Medulla oblongata (tissue), 1 donor: ENCODE results near the gene BYSL.

Source experiments
- DNase-seq: peaks from one replicate; pipeline ENCODE4 v3.0.0-alpha.2; 2015; ENCODE audit errors: extremely low spot score

BYSL gene

DNA sequence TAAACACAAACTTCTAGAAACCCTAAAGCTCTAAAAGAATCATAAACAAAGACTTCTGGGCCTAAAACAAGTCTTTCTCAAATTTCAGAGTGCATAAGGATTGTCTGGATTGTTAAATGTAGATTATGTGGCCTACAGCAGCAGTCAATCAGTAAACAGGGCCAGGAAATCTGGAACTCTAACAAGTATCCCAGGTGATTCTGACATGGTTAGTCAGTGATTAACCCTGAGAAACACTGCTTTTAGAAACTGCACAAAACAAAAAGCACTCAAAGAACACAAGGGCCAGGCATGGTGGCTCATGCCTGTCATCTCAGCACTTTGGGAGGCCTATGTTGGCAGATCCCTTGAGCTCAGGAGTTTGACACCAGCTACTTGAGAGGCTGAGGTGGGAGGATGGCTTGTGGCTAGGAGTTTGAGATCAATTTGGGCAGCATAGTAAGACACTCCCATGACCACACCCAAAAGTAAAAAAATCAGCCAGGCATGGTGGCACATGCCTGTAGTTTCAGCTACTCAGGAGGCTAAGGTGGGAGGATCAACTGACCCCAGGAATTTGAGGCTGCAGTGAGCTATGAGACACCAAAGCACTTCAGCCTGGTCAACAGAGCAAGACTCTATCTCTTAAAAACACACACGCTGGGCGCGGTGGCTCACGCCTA, 6.3 kb upstream of the BYSL start:
- DNase-seq: no peak

GRCh38 chr6:41917528-41917927, 3.8 kb upstream of the BYSL start:
- DNase-seq: no peak

- no peak for DNase-seq
Observed at GRCh38 chr6:41921712-41921998, 356 bp downstream of the BYSL start.

DNA sequence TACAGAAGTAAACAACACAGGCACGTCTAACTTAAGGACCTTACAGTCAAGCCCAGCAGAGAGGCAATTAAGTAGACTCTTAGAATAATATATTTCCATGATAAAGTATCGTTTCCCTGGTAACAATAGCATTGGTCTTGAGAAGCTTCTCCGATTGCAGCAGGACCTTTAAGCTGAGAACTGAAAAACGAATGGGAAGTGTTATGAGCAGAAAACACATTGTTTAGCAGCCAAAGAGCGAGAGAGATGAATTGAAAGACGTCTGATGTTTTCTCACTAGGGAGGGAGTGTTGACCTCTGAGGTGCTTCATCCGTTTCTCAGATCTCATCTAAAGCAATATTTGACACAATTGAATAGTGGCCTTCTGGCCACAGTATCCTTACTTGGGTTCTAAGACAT, 855 bp downstream of the BYSL start:
- DNase-seq: no peak

- no peak for DNase-seq
Observed at GRCh38 chr6:41927253-41927652, 6.0 kb downstream of the BYSL start.

DNA sequence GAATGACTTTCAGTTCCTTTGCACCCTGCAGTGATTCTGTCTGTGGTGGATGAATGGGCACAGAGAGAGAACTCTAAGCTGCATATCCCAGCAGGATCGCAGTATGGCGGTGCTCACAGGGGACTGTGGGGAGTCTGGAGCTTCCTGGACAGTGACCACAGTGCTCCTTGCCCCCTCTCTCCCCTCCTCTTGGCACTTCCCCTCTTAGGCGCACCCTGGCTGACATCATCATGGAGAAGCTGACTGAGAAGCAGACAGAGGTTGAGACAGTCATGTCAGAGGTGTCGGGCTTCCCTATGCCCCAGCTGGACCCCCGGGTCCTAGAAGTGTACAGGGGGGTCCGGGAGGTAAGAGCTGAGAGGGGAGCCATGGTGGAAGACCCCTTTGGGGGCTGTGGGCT, 8.6 kb downstream of the BYSL start:
- no peak for DNase-seq

DNA sequence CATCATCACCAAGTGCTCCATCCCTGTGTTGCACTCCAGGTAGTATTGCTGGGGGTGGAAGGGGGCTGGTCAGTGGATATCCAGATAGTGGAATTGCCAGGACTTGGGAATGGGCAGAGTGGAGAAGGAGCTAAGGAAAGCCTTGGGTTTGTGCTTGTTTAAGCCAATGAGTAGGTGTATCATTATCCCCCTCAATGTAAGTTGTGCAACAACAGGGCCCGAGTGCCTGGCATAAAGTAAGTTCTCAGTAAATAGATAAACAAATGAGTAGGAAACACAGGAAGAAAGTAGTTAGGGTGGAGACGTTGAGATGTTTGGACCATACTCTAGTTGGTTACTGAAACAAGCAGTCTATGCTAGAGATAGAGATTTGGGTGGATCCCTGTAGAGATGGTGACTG, 10.5 kb downstream of the BYSL start:
- DNase-seq: no peak

DNA sequence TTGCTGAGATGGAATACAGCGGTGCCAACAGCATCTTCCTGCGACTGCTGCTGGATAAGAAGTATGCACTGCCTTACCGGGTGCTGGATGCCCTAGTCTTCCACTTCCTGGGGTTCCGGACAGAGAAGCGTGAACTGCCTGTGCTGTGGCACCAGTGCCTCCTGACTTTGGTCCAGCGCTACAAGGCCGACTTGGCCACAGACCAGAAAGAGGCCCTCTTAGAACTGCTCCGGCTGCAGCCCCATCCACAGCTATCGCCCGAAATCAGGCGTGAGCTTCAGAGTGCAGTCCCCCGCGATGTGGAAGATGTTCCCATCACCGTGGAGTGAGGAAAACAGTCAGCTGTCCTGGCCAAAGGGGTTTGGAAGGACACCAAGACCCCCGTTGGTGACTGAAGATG, 11.1 kb downstream of the BYSL start:
- DNase-seq: no peak

DNA sequence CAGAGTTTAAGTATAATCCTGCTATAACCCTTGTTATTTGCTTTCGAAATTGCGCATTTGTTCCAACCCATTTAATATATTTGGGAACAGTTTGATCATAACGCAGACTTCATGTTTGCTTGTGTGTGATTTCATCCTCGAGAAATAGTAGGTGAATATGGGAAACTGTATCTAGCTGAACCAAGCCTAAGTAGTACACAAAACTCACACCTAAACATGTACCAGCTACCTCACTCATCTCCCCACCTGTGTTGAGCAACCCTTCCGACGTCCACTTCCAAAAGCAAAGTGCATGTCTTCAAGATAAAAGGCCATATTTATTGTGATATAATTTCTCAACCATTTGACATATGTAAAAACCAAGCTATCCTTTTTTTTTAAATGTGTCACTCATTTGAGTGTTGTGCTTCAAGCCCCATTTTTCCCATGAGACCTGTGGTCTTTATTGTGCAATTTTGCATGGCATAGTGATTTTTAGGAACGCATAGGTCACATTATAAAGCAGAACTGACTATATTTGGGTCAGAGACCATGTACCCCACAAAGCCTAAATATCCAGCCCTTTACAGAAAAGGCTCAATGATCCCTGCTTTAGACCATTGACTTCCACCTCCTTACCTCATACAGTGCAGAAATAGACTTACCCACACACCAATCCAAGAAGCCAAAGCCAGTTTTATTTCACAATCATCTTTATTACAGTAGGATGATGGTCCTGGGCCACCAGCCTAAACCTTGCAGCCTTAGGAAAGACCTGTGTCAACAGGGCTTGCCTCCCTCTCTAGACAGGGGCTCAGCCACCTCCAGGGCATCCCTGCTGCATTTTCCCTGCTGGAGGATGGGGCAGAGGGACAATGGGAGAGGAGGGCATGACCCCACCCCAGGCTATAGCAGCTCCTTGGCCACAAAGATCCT, 13.2 kb downstream of the BYSL start:
- no peak for DNase-seq

DNA sequence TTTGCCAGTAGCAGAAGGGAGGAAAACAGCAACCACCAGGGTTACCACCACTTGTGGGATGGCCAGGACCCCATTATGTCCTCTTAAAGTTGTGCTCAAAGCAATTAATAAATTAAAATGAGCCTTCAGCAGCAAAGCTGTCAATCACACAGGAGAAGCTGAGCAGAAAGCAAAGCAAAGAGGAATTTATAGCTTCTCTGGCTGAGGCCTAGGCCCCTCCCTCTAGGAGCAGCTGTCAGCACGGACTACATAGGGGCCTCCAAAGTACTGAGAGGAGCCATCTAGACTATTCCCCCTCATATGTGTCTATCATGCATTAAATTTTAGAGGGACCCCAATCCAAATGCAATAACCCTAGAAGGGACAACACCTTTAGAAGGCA, 13.9 kb downstream of the BYSL start:
- DNase-seq: no peak

DNA sequence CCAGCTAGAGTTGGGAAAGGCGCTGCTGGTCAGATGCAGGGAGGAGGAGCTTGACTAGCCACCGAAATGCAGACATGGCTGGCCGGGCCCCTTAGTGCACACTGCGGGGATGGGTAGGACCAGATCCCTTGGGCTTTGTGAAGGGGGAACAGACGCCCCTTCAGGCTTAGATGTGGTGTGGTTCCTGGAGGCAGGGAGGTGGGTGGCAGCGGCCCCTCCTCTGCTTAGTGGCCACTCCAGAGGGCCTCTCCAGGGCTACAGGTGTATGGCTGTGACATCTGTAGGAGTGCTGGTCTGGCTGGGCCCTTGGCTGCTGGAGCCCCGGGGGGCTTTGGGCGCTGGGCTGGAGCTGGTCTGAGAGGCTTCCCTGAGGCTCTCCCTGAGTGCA, 14.4 kb downstream of the BYSL start:
- no peak for DNase-seq

- peak; percentile 94 for DNase-seq
Observed at GRCh38 chr6:41936073-41936837, 15.0 kb downstream of the BYSL start.

- no peak for DNase-seq
Observed at GRCh38 chr6:41937472-41937860, 16.2 kb downstream of the BYSL start.

DNA sequence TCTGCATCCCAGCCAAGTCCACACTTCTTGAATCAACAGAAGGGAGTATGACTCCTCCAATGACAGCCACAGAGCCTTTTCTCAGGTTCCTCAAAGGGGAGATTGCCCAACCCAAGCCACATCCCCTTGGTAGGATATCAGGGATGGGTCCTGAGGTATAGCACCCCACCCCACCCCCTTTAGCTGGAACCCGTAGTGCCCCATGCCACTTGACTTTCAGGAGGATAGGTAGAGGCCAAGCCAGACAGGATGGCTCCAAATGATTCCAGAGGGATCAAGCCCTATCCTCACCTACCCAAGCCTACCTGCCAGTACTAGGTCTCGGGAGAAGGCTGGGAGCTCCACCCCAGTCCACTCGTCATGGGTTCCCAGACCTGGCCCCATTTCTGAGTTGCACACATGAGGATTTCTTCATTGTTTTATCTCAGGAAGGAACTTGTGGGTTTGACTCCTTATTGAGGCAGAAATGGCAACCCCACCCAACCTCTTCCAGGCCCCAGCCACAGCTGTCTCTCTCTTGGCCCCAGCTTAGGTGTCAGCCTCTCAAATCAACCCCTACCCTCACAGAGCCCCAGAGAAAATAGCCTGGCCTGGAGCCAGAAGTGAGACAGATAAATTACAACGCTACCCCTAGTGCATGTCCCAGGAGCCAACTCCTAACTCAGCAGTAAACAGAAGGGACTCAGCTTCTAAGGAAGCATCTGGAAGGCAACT, 16.7 kb downstream of the BYSL start:
- no peak for DNase-seq

- DNase-seq: no peak
Observed at GRCh38 chr6:41938590-41939175, 17.4 kb downstream of the BYSL start.

DNA sequence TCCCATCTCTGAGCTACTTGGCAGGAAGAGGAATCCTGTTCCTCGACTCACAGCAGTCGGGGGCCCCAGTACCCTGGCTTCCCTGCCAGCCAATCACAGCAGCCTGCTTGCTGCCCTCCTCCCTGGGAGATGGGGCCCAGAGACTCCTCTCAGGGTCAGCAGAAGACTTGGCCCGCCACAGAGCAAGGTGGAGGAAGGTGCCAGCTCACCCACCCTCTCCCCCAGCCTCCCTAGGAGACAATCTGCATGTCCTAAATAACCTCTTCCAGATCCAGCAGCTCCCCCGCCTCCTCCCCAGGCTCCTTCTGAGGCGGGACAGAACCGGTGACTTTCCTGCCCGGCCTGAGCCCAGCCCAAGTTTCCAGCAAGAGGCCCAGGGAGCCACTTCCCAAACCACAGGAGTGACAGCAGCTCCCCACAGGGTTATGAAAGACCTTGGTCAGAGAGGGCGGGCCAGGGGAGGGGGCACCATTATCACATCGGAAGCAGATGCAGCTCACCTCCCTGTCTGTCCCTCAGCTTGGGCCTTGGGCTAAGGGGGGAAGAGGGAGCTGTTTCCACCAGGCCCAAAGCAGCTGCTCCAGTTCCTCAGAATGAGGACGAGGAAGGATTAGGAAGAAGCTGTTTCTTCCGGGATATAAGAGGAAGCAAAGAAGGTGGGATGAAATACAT, 18.0 kb downstream of the BYSL start:
- peak; percentile 43 for DNase-seq

GRCh38 chr6:41939848-41940758, 18.8 kb downstream of the BYSL start:
- no peak for DNase-seq

GRCh38 chr6:41940759-41941279, 19.5 kb downstream of the BYSL start:
- peak; percentile 37 for DNase-seq

DNA sequence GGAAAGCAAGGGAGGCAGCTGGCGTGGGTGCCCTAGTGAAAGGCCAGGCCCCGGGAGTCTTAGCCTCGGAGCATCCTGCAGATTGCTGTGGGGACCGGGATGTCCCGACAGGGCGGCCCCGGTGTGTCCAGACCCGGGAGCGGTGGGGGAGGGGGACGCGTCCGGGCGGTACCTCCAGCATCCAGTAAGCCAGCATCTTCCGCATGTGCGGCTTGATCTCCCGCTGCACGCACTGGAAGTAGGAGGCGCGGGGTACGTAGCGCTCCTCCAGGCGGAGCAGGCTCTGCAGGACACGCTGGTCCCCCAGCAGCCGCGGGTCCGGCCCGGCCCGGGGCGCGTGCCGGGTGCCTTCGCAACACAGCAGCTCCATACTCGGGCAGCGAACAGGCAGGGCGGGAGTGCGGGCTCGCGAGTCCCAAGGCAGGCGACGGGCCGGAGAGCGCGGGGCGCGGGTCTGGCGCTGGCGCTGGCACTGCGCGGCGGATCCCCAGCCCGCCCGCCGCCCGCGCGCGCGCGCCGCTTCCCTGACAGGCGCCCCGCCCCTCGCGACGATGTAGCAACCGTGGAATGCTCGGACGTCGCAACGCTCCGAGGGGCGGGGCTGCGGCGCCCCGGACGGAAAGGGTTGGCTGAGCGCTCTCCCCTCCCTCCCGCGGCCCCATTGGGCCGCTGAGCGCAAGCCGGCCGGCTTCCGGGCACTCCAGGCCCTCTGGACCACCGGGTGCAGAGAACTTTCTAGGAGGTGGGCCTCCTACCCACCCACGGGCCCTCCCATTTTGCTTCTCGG, 20.2 kb downstream of the BYSL start, which contains the start of gene CCND3:
Gene CCND3, minus strand, starts transcription at position 529 of the 787 bp plus-strand sequence. Its CDS starts 159 bp downstream, at position 370.
- DNase-seq: peak; percentile 95
